ENCODE data around the gene PAFAH1B1. TPM values are rescaled to one million over a fixed set of nuclear protein-coding genes. Genes with fewer than 3 reads are reported as not detected.
A peak's percentile ranks its signal among the peaks of the same experiment; 100 is the strongest.

Gene PAFAH1B1
- total and polyA plus RNA-seq, 10 of the 15 experiments (the other 5 are each of a cell fraction or from before 2014, with no cell fraction given), result 28.9 to 107 (median 49.1) TPM

DNA sequence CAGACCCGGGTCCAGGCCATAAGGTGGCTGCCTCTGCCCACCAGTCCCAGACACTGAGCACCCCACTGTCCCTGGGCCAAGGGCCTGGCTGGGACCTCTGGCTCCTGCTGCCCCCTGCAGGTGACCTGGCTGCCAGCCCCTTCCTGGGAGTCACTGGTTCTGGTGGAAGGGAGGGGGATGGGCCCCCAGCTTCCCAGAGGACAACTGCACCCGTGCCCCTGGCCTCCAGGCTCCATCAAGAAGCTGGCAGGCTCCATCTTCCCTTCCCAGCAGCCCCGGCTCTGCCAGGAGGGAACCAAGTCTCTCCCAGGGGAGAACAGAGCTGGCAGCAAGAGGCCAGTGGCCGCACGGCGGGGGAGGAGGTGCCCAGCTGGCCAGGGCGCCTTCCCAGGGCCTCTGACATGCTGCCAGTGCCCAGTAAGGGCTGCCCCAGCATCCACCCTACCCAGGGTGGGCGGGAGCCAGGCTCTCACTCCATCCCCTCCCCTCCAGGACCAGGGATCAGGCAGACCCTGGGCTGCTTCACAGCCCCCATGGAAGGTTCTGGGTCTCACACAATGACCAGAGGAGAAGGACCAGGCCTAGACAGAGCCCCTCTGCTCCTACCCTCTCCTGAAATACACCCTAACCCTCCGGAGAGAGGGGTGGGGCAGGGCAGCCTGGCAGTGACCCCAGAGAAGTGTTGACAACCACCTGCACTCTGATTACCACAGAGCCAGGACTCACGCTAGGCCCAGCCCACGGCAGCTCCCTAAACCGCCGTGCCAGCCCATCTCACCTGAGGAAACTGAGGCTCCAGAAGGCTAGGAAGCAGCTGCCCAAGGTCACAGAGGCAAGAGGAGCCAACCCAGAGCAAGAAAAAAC lies 114.5 kb downstream of the PAFAH1B1 start (continued):
- no peak for TF ChIP-seq STAT3 (IDR thresholded peaks at IDR 0.05; ENCODE audit: low read depth, low read length)
- no peak for TF ChIP-seq LARP7 (IDR thresholded peaks at IDR 0.05)
- no peak for TF ChIP-seq SREBF2 (IDR thresholded peaks at IDR 0.05; ENCODE audit: low read length)
- TF ChIP-seq MTA2 (IDR thresholded peaks at IDR 0.05; ENCODE audit: low read depth), result no peak
- no peak for TF ChIP-seq GABPA (IDR thresholded peaks at IDR 0.05; ENCODE audit: low read depth)
- TF ChIP-seq RAD21 (IDR thresholded peaks at IDR 0.05; ENCODE audit: insufficient read depth, low read depth, low read length), result peak; percentile 40
- no peak for TF ChIP-seq CBX3 (IDR thresholded peaks at IDR 0.05; ENCODE audit: borderline replicate concordance, low read depth)
- TF ChIP-seq SMC3 (IDR thresholded peaks at IDR 0.05; ENCODE audit: borderline replicate concordance, low read length), result peak; percentile 30; the same call in 1 of the 2 replicates
- TF ChIP-seq YY1 (IDR thresholded peaks at IDR 0.05; ENCODE audit: low read depth, low read length), result no peak
- no peak for TF ChIP-seq ESRRA (IDR thresholded peaks at IDR 0.05; ENCODE audit: low read length)
- no peak for TF ChIP-seq SKIL (IDR thresholded peaks at IDR 0.05; ENCODE audit: low read depth, poor library complexity, severe bottlenecking)
- TF ChIP-seq USF2 (IDR thresholded peaks at IDR 0.05; ENCODE audit: borderline replicate concordance, low read depth, low read length), result no peak
- TF ChIP-seq ZNF24 (IDR thresholded peaks at IDR 0.05), result no peak
- TF ChIP-seq YBX1 (IDR thresholded peaks at IDR 0.05), result no peak
- no peak for TF ChIP-seq NR2C2 (IDR thresholded peaks at IDR 0.05; ENCODE audit: borderline replicate concordance, control insufficient read depth, insufficient read length, low read depth)
- no peak for TF ChIP-seq MYC (IDR thresholded peaks at IDR 0.05; ENCODE audit: insufficient read depth, insufficient read length, insufficient replicate concordance, low read length, severe bottlenecking)
- no peak for TF ChIP-seq SIN3A (IDR thresholded peaks at IDR 0.05; ENCODE audit: low read depth, low read length)
- TF ChIP-seq EGR1 (IDR thresholded peaks at IDR 0.05; ENCODE audit: borderline replicate concordance in 1 of 2, low read depth in 2 of 2, low read length in 2 of 2), result no peak
- TF ChIP-seq ZNF687 (IDR thresholded peaks at IDR 0.05), result no peak
- no peak for TF ChIP-seq BCL11A (IDR thresholded peaks at IDR 0.05; ENCODE audit: low read depth, low read length)
